ENCODE data around the gene ARHGAP6. TPM values are rescaled to one million over a fixed set of nuclear protein-coding genes. Genes with fewer than 3 reads are reported as not detected.
A peak's percentile ranks its signal among the peaks of the same experiment; 100 is the strongest.

Gene ARHGAP6, protein sequence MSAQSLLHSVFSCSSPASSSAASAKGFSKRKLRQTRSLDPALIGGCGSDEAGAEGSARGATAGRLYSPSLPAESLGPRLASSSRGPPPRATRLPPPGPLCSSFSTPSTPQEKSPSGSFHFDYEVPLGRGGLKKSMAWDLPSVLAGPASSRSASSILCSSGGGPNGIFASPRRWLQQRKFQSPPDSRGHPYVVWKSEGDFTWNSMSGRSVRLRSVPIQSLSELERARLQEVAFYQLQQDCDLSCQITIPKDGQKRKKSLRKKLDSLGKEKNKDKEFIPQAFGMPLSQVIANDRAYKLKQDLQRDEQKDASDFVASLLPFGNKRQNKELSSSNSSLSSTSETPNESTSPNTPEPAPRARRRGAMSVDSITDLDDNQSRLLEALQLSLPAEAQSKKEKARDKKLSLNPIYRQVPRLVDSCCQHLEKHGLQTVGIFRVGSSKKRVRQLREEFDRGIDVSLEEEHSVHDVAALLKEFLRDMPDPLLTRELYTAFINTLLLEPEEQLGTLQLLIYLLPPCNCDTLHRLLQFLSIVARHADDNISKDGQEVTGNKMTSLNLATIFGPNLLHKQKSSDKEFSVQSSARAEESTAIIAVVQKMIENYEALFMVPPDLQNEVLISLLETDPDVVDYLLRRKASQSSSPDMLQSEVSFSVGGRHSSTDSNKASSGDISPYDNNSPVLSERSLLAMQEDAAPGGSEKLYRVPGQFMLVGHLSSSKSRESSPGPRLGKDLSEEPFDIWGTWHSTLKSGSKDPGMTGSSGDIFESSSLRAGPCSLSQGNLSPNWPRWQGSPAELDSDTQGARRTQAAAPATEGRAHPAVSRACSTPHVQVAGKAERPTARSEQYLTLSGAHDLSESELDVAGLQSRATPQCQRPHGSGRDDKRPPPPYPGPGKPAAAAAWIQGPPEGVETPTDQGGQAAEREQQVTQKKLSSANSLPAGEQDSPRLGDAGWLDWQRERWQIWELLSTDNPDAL (N-terminal part only)
- total RNA-seq, result 10 to 100 TPM; 49.2 to 63.8 (median 51.5) TPM

DNA sequence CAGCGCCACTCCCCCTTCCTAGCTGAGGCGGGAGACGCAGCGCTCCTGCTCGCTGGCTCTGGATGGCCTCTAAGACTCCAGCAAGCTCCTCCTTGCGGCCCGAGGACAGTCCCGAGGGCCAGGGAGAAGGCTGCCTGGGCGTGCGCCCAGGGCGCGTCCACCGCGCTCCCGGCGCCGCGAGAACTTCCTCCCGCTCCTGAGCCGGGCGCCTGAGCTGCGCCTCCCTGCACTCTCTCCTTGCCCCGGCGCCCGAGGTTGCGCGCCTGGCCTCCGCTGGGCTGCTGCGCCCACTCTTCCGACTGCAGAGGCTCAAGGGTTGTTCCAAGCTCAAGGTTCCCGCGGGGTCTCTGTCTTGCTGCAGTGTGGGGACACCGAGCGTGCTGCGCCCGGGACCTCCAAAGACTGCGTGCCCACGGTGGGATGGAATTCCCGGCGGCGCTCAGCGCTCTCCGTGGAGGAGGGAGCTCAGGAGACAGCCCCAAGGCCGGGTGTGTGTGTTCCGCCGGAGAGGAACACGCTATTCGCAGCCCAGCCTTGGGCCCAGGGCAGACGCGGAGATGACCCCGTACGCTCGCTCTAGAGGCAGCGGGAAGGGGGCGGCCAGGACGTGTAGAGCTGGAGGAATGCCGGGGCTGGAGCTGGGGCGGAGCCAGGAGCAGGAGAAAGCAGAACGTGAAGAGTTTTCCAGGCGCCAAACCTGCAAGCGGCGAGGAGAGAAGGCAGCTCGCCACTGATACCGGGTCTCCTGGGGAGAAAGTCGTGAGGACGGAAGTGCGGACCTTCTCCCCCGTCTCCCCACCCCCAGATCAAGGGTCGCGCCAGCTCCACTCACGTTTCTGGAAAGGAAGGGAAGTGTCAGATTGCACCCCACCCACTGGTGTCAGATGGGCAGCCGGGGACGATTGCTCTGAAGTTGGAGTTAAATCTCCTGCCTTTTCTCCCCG lies at the start of gene ARHGAP6:
Gene ARHGAP6, minus strand, starts transcription at position 753 of the 944 bp plus-strand sequence. CDS start 1,092 bp downstream, outside the sequence.
- Histone ChIP-seq H3K4me3 (replicated peaks in 1 of 3) (peak within 1 kb of the TSS in 1 of 3 donors; percentile 9), H3K9me3 (no peaks in the 10 kb centered on the region), H3K27ac (peak within 1 kb of the TSS in 1 of 3 donors; percentile 17), H3K27me3 (peaks cover 8% of the 10 kb centered on the region), H3K4me1 (peaks cover 0 to 4% of the 10 kb centered on the region in 2 donors), H3K36me3 (no peaks in the 10 kb centered on the region)
- WGBS, 2 donors, result no CpG with 5 or more reads among the region's 74 CpGs
- TF ChIP-seq, protein P1, sequence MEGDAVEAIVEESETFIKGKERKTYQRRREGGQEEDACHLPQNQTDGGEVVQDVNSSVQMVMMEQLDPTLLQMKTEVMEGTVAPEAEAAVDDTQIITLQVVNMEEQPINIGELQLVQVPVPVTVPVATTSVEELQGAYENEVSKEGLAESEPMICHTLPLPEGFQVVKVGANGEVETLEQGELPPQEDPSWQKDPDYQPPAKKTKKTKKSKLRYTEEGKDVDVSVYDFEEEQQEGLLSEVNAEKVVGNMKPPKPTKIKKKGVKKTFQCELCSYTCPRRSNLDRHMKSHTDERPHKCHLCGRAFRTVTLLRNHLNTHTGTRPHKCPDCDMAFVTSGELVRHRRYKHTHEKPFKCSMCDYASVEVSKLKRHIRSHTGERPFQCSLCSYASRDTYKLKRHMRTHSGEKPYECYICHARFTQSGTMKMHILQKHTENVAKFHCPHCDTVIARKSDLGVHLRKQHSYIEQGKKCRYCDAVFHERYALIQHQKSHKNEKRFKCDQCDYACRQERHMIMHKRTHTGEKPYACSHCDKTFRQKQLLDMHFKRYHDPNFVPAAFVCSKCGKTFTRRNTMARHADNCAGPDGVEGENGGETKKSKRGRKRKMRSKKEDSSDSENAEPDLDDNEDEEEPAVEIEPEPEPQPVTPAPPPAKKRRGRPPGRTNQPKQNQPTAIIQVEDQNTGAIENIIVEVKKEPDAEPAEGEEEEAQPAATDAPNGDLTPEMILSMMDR (IDR thresholded peaks at IDR 0.05), result no peak
- no peak for TF ChIP-seq POLR2A (IDR thresholded peaks at IDR 0.05)
- intact Hi-C loops (cut with DNase I), result no loop called here
- peak; percentile 8 to 19 for DNase-seq

DNA sequence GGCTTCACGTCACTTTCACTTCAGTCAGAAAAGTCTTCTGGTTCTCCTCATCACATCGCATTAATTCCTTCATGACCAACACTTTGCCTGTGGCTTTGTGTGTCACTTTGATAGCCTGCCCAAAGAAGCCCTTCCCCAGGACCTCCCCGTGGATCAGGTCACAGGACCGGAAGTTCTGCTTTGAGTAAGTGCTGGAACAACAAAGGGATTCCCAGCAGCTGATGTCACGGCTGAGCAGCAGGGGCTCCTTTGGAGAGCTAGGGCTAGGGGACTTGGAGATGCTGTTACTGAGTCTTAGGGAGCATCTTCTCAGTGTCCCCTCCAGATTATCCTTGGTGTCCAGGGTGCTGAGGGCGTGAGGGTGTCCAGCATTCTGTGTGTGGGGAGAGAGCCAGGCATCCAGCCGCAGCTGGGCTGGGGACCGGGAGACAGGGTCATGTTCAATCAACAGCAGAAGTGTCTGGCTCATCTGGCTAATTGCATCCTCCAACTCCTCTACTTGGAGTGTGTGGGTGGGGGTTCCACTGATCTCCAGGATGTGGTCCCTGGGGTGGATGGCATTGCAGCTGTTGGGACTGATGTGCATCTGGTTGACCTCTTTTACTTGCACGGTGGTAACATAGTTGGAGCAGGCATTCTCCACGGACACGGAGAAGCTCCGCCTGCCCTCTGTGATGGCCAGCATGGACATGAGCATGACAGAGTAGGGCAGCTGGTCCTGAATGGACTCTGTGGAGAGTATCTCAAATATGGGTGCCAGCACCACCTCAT lies 39.2 kb upstream of the ARHGAP6 start:
- Histone ChIP-seq H3K27ac (no peak overlapping the region), H3K4me1 (no peaks in the 10 kb centered on the region), H3K27me3 (no peaks in the 10 kb centered on the region), H3K36me3 (no peaks in the 10 kb centered on the region), H3K9me3 (no peaks in the 10 kb centered on the region), H3K4me3 (replicated peaks in 1 of 3) (no peak overlapping the region)
- DNase-seq, result no peak
- no peak for TF ChIP-seq POLR2A (IDR thresholded peaks at IDR 0.05)
- TF ChIP-seq, protein P1 (IDR thresholded peaks at IDR 0.05), result no peak
- WGBS, 2 donors, result 50 to 68% methylated on average over 4 of the region's 12 CpGs
- intact Hi-C loops (cut with DNase I), result no loop called here

DNA sequence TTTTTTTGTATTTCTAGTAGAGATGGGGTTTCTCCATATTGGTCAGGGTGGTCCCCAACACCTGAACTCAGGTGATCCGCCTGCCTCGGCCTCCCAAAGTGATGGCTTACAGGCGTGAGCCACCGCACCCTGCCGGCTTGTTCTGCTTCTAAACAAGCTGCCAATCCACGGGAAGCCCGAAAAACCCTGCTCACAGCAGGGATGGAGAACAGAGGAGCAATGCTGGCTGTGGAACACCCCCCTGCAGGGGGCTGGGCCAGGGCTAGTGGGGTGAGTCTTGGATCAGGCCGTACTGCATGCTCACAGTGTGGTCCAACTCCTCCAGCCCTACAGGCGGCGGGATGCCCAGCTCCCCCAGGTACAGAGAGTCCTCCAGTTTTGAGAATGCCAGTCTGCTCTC lies 38.1 kb upstream of the ARHGAP6 start:
- intact Hi-C loops (cut with DNase I), result no loop called here
- Histone ChIP-seq H3K9me3 (no peaks in the 10 kb centered on the region), H3K4me1 (no peaks in the 10 kb centered on the region), H3K27ac (no peak overlapping the region), H3K4me3 (replicated peaks in 1 of 3) (no peak overlapping the region), H3K36me3 (no peaks in the 10 kb centered on the region), H3K27me3 (no peaks in the 10 kb centered on the region)
- no peak for TF ChIP-seq POLR2A (IDR thresholded peaks at IDR 0.05)
- TF ChIP-seq, protein P1 (IDR thresholded peaks at IDR 0.05), result no peak
- 89 to 93% methylated on average over 3 to 7 of the region's 10 CpGs for WGBS, 2 donors
- no peak for DNase-seq

DNA sequence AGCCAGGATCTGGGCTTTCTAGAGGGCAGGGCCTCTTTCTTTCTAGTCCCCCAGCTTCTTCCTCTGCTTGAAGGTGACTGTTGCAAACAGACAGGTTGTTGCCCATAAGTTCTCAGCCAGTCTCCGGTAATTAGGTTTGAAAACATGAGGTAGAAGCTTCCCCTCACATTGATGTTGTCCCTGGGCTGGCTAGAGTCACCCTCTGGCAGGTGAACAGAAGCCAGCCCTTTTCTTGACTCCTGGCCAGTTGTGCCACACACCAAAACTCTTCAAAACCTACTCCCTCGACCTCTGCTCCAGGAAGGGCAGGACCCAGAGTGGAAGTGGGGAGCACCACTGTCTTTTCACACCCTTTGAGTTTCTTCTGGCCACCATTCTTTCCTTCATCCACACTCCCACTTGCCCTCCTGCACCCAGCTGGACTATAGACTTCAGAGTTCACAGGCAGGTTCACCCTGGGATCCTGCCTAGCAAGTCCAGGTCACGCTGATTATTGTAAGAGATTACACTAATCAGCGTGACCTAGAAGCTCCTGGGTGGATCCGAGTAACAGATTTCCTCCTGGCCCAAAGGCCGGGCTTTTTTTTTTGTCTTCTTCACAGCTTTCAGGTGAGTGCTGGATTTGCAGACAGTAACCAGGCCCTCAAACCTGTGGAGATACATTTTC lies 37.4 kb upstream of the ARHGAP6 start:
- 80 to 87% methylated on average over 5 of the region's 6 CpGs for WGBS, 2 donors

More for the DNA sequence above, 37.4 kb upstream of the ARHGAP6 start:
- Histone ChIP-seq H3K36me3 (no peaks in the 10 kb centered on the region), H3K4me3 (replicated peaks in 1 of 3) (no peak overlapping the region), H3K27ac (no peak overlapping the region), H3K27me3 (no peaks in the 10 kb centered on the region), H3K9me3 (no peaks in the 10 kb centered on the region), H3K4me1 (no peaks in the 10 kb centered on the region)
- TF ChIP-seq, protein P1 (IDR thresholded peaks at IDR 0.05), result no peak
- no peak for TF ChIP-seq POLR2A (IDR thresholded peaks at IDR 0.05)
- intact Hi-C loops (cut with DNase I), result no loop called here
- no peak for DNase-seq

All from thyroid gland (tissue), 4 donors.